ENCODE measurements around the gene AKAP5.
A peak's percentile ranks its signal among the peaks of the same experiment; 100 is the strongest.

The AKAP5 gene

GRCh38 chr14:64439141-64439540, 26.2 kb upstream of the AKAP5 start:
- H3K4me3 ChIP-seq (ENCODE audit: low read length) = no peak overlapping the region
- H3K27me3 ChIP-seq (ENCODE audit: insufficient read depth, low read length) = no peaks in the 10 kb centered on the region
- H3K36me3 ChIP-seq (ENCODE audit: insufficient read depth, low read depth, low read length) = peaks cover 98% of the 10 kb centered on the region
- H3K4me1 ChIP-seq (ENCODE audit: insufficient read depth, low read length) = no peaks in the 10 kb centered on the region
- H3K27ac ChIP-seq (ENCODE audit: low read length) = no peak overlapping the region
- H3K9ac ChIP-seq (ENCODE audit: low read depth, low read length) = no peak overlapping the region
- no peaks in the 10 kb centered on the region for H3K9me3 ChIP-seq (ENCODE audit: insufficient read depth, low read depth, low read length)

- no peaks in the 10 kb centered on the region for H3K4me1 ChIP-seq (ENCODE audit: insufficient read depth, low read length)
- H3K27me3 ChIP-seq (ENCODE audit: insufficient read depth, low read length) = no peaks in the 10 kb centered on the region
- H3K36me3 ChIP-seq (ENCODE audit: insufficient read depth, low read depth, low read length) = peaks cover 98% of the 10 kb centered on the region
- H3K4me3 ChIP-seq (ENCODE audit: low read length) = no peak overlapping the region
- H3K9me3 ChIP-seq (ENCODE audit: insufficient read depth, low read depth, low read length) = no peaks in the 10 kb centered on the region
- H3K27ac ChIP-seq (ENCODE audit: low read length) = no peak overlapping the region
- H3K9ac ChIP-seq (ENCODE audit: low read depth, low read length) = no peak overlapping the region
These were observed 24.8 kb upstream of the AKAP5 start for GRCh38 chr14:64440494-64440893.

GRCh38 chr14:64442300-64442988, 22.9 kb upstream of the AKAP5 start:
- Histone ChIP-seq H3K27me3 (ENCODE audit: insufficient read depth, low read length) (no peaks in the 10 kb centered on the region), H3K4me3 (ENCODE audit: low read length) (no peak overlapping the region), H3K36me3 (ENCODE audit: insufficient read depth, low read depth, low read length) (peaks cover 94% of the 10 kb centered on the region), H3K9me3 (ENCODE audit: insufficient read depth, low read depth, low read length) (no peaks in the 10 kb centered on the region), H3K27ac (ENCODE audit: low read length) (no peak overlapping the region), H3K9ac (ENCODE audit: low read depth, low read length) (no peak overlapping the region), H3K4me1 (ENCODE audit: insufficient read depth, low read length) (no peaks in the 10 kb centered on the region)

GRCh38 chr14:64444140-64444539, 21.2 kb upstream of the AKAP5 start:
- H3K4me3 ChIP-seq (ENCODE audit: low read length) = no peak overlapping the region
- no peak overlapping the region for H3K9ac ChIP-seq (ENCODE audit: low read depth, low read length)
- H3K36me3 ChIP-seq (ENCODE audit: insufficient read depth, low read depth, low read length) = peaks cover 94% of the 10 kb centered on the region
- H3K4me1 ChIP-seq (ENCODE audit: insufficient read depth, low read length) = no peaks in the 10 kb centered on the region
- no peak overlapping the region for H3K27ac ChIP-seq (ENCODE audit: low read length)
- H3K27me3 ChIP-seq (ENCODE audit: insufficient read depth, low read length) = no peaks in the 10 kb centered on the region
- no peaks in the 10 kb centered on the region for H3K9me3 ChIP-seq (ENCODE audit: insufficient read depth, low read depth, low read length)

GRCh38 chr14:64444984-64445845, 20.1 kb upstream of the AKAP5 start:
- Histone ChIP-seq H3K4me3 (ENCODE audit: low read length) (no peak overlapping the region), H3K36me3 (ENCODE audit: insufficient read depth, low read depth, low read length) (peaks cover 94% of the 10 kb centered on the region), H3K9ac (ENCODE audit: low read depth, low read length) (peak overlapping the region; percentile 8; the same call in 1 of the 2 replicates), H3K4me1 (ENCODE audit: insufficient read depth, low read length) (no peaks in the 10 kb centered on the region), H3K27ac (ENCODE audit: low read length) (no peak overlapping the region), H3K9me3 (ENCODE audit: insufficient read depth, low read depth, low read length) (no peaks in the 10 kb centered on the region), H3K27me3 (ENCODE audit: insufficient read depth, low read length) (no peaks in the 10 kb centered on the region)

GRCh38 chr14:64447876-64448670, 17.2 kb upstream of the AKAP5 start:
- peaks cover 91% of the 10 kb centered on the region for H3K36me3 ChIP-seq (ENCODE audit: insufficient read depth, low read depth, low read length)
- H3K4me3 ChIP-seq (ENCODE audit: low read length) = no peak overlapping the region
- no peaks in the 10 kb centered on the region for H3K9me3 ChIP-seq (ENCODE audit: insufficient read depth, low read depth, low read length)
- no peaks in the 10 kb centered on the region for H3K27me3 ChIP-seq (ENCODE audit: insufficient read depth, low read length)
- no peaks in the 10 kb centered on the region for H3K4me1 ChIP-seq (ENCODE audit: insufficient read depth, low read length)
- H3K9ac ChIP-seq (ENCODE audit: low read depth, low read length) = no peak overlapping the region
- H3K27ac ChIP-seq (ENCODE audit: low read length) = no peak overlapping the region

- H3K36me3 ChIP-seq (ENCODE audit: insufficient read depth, low read depth, low read length) = peaks cover 91% of the 10 kb centered on the region
- H3K9me3 ChIP-seq (ENCODE audit: insufficient read depth, low read depth, low read length) = no peaks in the 10 kb centered on the region
- H3K4me1 ChIP-seq (ENCODE audit: insufficient read depth, low read length) = no peaks in the 10 kb centered on the region
- no peak overlapping the region for H3K4me3 ChIP-seq (ENCODE audit: low read length)
- no peaks in the 10 kb centered on the region for H3K27me3 ChIP-seq (ENCODE audit: insufficient read depth, low read length)
- H3K9ac ChIP-seq (ENCODE audit: low read depth, low read length) = no peak overlapping the region
- H3K27ac ChIP-seq (ENCODE audit: low read length) = no peak overlapping the region
These were observed 15.0 kb upstream of the AKAP5 start for GRCh38 chr14:64450255-64450654.

- Histone ChIP-seq H3K4me3 (ENCODE audit: low read length) (no peak overlapping the region), H3K27ac (ENCODE audit: low read length) (no peak overlapping the region), H3K4me1 (ENCODE audit: insufficient read depth, low read length) (no peaks in the 10 kb centered on the region), H3K9ac (ENCODE audit: low read depth, low read length) (no peak overlapping the region), H3K36me3 (ENCODE audit: insufficient read depth, low read depth, low read length) (peaks cover 93% of the 10 kb centered on the region), H3K9me3 (ENCODE audit: insufficient read depth, low read depth, low read length) (no peaks in the 10 kb centered on the region), H3K27me3 (ENCODE audit: insufficient read depth, low read length) (no peaks in the 10 kb centered on the region)
These were observed 10.6 kb upstream of the AKAP5 start for GRCh38 chr14:64454671-64455070.

GRCh38 chr14:64459405-64460136, 5.7 kb upstream of the AKAP5 start:
- no peak overlapping the region for H3K9ac ChIP-seq (ENCODE audit: low read depth, low read length)
- no peak overlapping the region for H3K4me3 ChIP-seq (ENCODE audit: low read length)
- peaks cover 62% of the 10 kb centered on the region for H3K36me3 ChIP-seq (ENCODE audit: insufficient read depth, low read depth, low read length)
- no peaks in the 10 kb centered on the region for H3K9me3 ChIP-seq (ENCODE audit: insufficient read depth, low read depth, low read length)
- H3K27me3 ChIP-seq (ENCODE audit: insufficient read depth, low read length) = no peaks in the 10 kb centered on the region
- H3K27ac ChIP-seq (ENCODE audit: low read length) = no peak overlapping the region
- H3K4me1 ChIP-seq (ENCODE audit: insufficient read depth, low read length) = no peaks in the 10 kb centered on the region; the same call in 1 of the 2 replicates

- Histone ChIP-seq H3K4me3 (ENCODE audit: low read length) (no peak overlapping the region), H3K4me1 (ENCODE audit: insufficient read depth, low read length) (peaks cover 2% of the 10 kb centered on the region; the same call in 1 of the 2 replicates), H3K36me3 (ENCODE audit: insufficient read depth, low read depth, low read length) (peaks cover 46% of the 10 kb centered on the region), H3K27ac (ENCODE audit: low read length) (no peak overlapping the region), H3K9ac (ENCODE audit: low read depth, low read length) (no peak overlapping the region), H3K27me3 (ENCODE audit: insufficient read depth, low read length) (peaks cover 4% of the 10 kb centered on the region), H3K9me3 (ENCODE audit: insufficient read depth, low read depth, low read length) (no peaks in the 10 kb centered on the region)
These were observed 4.1 kb upstream of the AKAP5 start for GRCh38 chr14:64461221-64461620.

GRCh38 chr14:64463195-64463594, 2.1 kb upstream of the AKAP5 start:
- H3K4me3 ChIP-seq (ENCODE audit: low read length) = no peak overlapping the region

More at GRCh38 chr14:64463195-64463594, 2.1 kb upstream of the AKAP5 start:
- peaks cover 5% of the 10 kb centered on the region; the same call in 1 of the 2 replicates for H3K4me1 ChIP-seq (ENCODE audit: insufficient read depth, low read length)
- H3K36me3 ChIP-seq (ENCODE audit: insufficient read depth, low read depth, low read length) = peaks cover 29% of the 10 kb centered on the region
- no peak overlapping the region for H3K9ac ChIP-seq (ENCODE audit: low read depth, low read length)
- peaks cover 8% of the 10 kb centered on the region for H3K27me3 ChIP-seq (ENCODE audit: insufficient read depth, low read length)
- H3K9me3 ChIP-seq (ENCODE audit: insufficient read depth, low read depth, low read length) = no peaks in the 10 kb centered on the region
- H3K27ac ChIP-seq (ENCODE audit: low read length) = no peak overlapping the region

All from iPS-20b (cell line).